ENCODE data around the gene SYNE3.

SYNE3 gene

GRCh38 chr14:95508377-95508776 lies 8.1 kb downstream of the SYNE3 start:
- no peak overlapping the region for H3K9ac ChIP-seq (ENCODE audit: low read depth, low read length)
- no peaks in the 10 kb centered on the region for H3K9me3 ChIP-seq (ENCODE audit: insufficient read depth, low read depth, low read length)
- H3K4me1 ChIP-seq (ENCODE audit: insufficient read depth, low read length): no peaks in the 10 kb centered on the region
- H3K4me3 ChIP-seq (ENCODE audit: low read length): no peak overlapping the region
- no peak overlapping the region for H3K27ac ChIP-seq (ENCODE audit: low read length)
- no peaks in the 10 kb centered on the region for H3K36me3 ChIP-seq (ENCODE audit: insufficient read depth, low read depth, low read length)
- no peaks in the 10 kb centered on the region; the same call in 1 of the 2 replicates for H3K27me3 ChIP-seq (ENCODE audit: insufficient read depth, low read length)

- no peak overlapping the region for H3K27ac ChIP-seq (ENCODE audit: low read length)
- no peak overlapping the region for H3K4me3 ChIP-seq (ENCODE audit: low read length)
- H3K9ac ChIP-seq (ENCODE audit: low read depth, low read length): no peak overlapping the region
- H3K27me3 ChIP-seq (ENCODE audit: insufficient read depth, low read length): no peaks in the 10 kb centered on the region; the same call in 1 of the 2 replicates
- H3K4me1 ChIP-seq (ENCODE audit: insufficient read depth, low read length): no peaks in the 10 kb centered on the region
- H3K36me3 ChIP-seq (ENCODE audit: insufficient read depth, low read depth, low read length): no peaks in the 10 kb centered on the region
- no peaks in the 10 kb centered on the region for H3K9me3 ChIP-seq (ENCODE audit: insufficient read depth, low read depth, low read length)
Observed at GRCh38 chr14:95507701-95508103, 8.7 kb downstream of the SYNE3 start.

- Histone ChIP-seq H3K27ac (ENCODE audit: low read length) (no peak overlapping the region), H3K36me3 (ENCODE audit: insufficient read depth, low read depth, low read length) (no peaks in the 10 kb centered on the region), H3K27me3 (ENCODE audit: insufficient read depth, low read length) (no peaks in the 10 kb centered on the region; the same call in 1 of the 2 replicates), H3K9ac (ENCODE audit: low read depth, low read length) (no peak overlapping the region), H3K4me1 (ENCODE audit: insufficient read depth, low read length) (no peaks in the 10 kb centered on the region), H3K9me3 (ENCODE audit: insufficient read depth, low read depth, low read length) (no peaks in the 10 kb centered on the region), H3K4me3 (ENCODE audit: low read length) (no peak overlapping the region)
Observed at GRCh38 chr14:95507174-95507573, 9.3 kb downstream of the SYNE3 start.

GRCh38 chr14:95505030-95505589 lies 11.3 kb downstream of the SYNE3 start:
- no peaks in the 10 kb centered on the region; the same call in 1 of the 2 replicates for H3K27me3 ChIP-seq (ENCODE audit: insufficient read depth, low read length)
- H3K4me1 ChIP-seq (ENCODE audit: insufficient read depth, low read length): no peaks in the 10 kb centered on the region
- H3K9ac ChIP-seq (ENCODE audit: low read depth, low read length): no peak overlapping the region
- H3K4me3 ChIP-seq (ENCODE audit: low read length): no peak overlapping the region
- no peaks in the 10 kb centered on the region for H3K36me3 ChIP-seq (ENCODE audit: insufficient read depth, low read depth, low read length)
- no peaks in the 10 kb centered on the region for H3K9me3 ChIP-seq (ENCODE audit: insufficient read depth, low read depth, low read length)
- H3K27ac ChIP-seq (ENCODE audit: low read length): no peak overlapping the region

GRCh38 chr14:95504135-95505029 lies 12.1 kb downstream of the SYNE3 start:
- Histone ChIP-seq H3K4me1 (ENCODE audit: insufficient read depth, low read length) (no peaks in the 10 kb centered on the region), H3K27ac (ENCODE audit: low read length) (no peak overlapping the region), H3K36me3 (ENCODE audit: insufficient read depth, low read depth, low read length) (no peaks in the 10 kb centered on the region), H3K9me3 (ENCODE audit: insufficient read depth, low read depth, low read length) (no peaks in the 10 kb centered on the region), H3K27me3 (ENCODE audit: insufficient read depth, low read length) (no peaks in the 10 kb centered on the region; the same call in 1 of the 2 replicates), H3K9ac (ENCODE audit: low read depth, low read length) (no peak overlapping the region), H3K4me3 (ENCODE audit: low read length) (no peak overlapping the region)

- Histone ChIP-seq H3K4me1 (ENCODE audit: insufficient read depth, low read length) (no peaks in the 10 kb centered on the region), H3K27me3 (ENCODE audit: insufficient read depth, low read length) (no peaks in the 10 kb centered on the region; the same call in 1 of the 2 replicates), H3K27ac (ENCODE audit: low read length) (no peak overlapping the region), H3K4me3 (ENCODE audit: low read length) (no peak overlapping the region), H3K9me3 (ENCODE audit: insufficient read depth, low read depth, low read length) (no peaks in the 10 kb centered on the region), H3K36me3 (ENCODE audit: insufficient read depth, low read depth, low read length) (no peaks in the 10 kb centered on the region), H3K9ac (ENCODE audit: low read depth, low read length) (no peak overlapping the region)
Observed at GRCh38 chr14:95503365-95504134, 12.9 kb downstream of the SYNE3 start.

- no peak overlapping the region for H3K9ac ChIP-seq (ENCODE audit: low read depth, low read length)
Observed at GRCh38 chr14:95502381-95502950, 14.0 kb downstream of the SYNE3 start.

GRCh38 chr14:95500772-95501401 lies 15.6 kb downstream of the SYNE3 start:
- Histone ChIP-seq H3K27ac (ENCODE audit: low read length) (no peak overlapping the region), H3K4me3 (ENCODE audit: low read length) (no peak overlapping the region), H3K9ac (ENCODE audit: low read depth, low read length) (no peak overlapping the region), H3K9me3 (ENCODE audit: insufficient read depth, low read depth, low read length) (no peaks in the 10 kb centered on the region), H3K4me1 (ENCODE audit: insufficient read depth, low read length) (no peaks in the 10 kb centered on the region), H3K36me3 (ENCODE audit: insufficient read depth, low read depth, low read length) (no peaks in the 10 kb centered on the region), H3K27me3 (ENCODE audit: insufficient read depth, low read length) (no peaks in the 10 kb centered on the region; the same call in 1 of the 2 replicates)

More at GRCh38 chr14:95502381-95502950, 14.0 kb downstream of the SYNE3 start:
- Histone ChIP-seq H3K9me3 (ENCODE audit: insufficient read depth, low read depth, low read length) (no peaks in the 10 kb centered on the region), H3K4me1 (ENCODE audit: insufficient read depth, low read length) (no peaks in the 10 kb centered on the region), H3K27ac (ENCODE audit: low read length) (no peak overlapping the region), H3K27me3 (ENCODE audit: insufficient read depth, low read length) (no peaks in the 10 kb centered on the region; the same call in 1 of the 2 replicates), H3K36me3 (ENCODE audit: insufficient read depth, low read depth, low read length) (no peaks in the 10 kb centered on the region), H3K4me3 (ENCODE audit: low read length) (no peak overlapping the region)

- no peaks in the 10 kb centered on the region for H3K36me3 ChIP-seq (ENCODE audit: insufficient read depth, low read depth, low read length)
- H3K4me3 ChIP-seq (ENCODE audit: low read length): no peak overlapping the region
- no peak overlapping the region for H3K9ac ChIP-seq (ENCODE audit: low read depth, low read length)
- H3K27ac ChIP-seq (ENCODE audit: low read length): no peak overlapping the region
- no peaks in the 10 kb centered on the region for H3K9me3 ChIP-seq (ENCODE audit: insufficient read depth, low read depth, low read length)
- H3K4me1 ChIP-seq (ENCODE audit: insufficient read depth, low read length): no peaks in the 10 kb centered on the region
- no peaks in the 10 kb centered on the region; the same call in 1 of the 2 replicates for H3K27me3 ChIP-seq (ENCODE audit: insufficient read depth, low read length)
Observed at GRCh38 chr14:95500201-95500681, 16.2 kb downstream of the SYNE3 start.

GRCh38 chr14:95499354-95499750 lies 17.1 kb downstream of the SYNE3 start:
- Histone ChIP-seq H3K27ac (ENCODE audit: low read length) (no peak overlapping the region), H3K27me3 (ENCODE audit: insufficient read depth, low read length) (no peaks in the 10 kb centered on the region; the same call in 1 of the 2 replicates), H3K4me1 (ENCODE audit: insufficient read depth, low read length) (no peaks in the 10 kb centered on the region), H3K4me3 (ENCODE audit: low read length) (no peak overlapping the region), H3K9me3 (ENCODE audit: insufficient read depth, low read depth, low read length) (no peaks in the 10 kb centered on the region), H3K9ac (ENCODE audit: low read depth, low read length) (no peak overlapping the region), H3K36me3 (ENCODE audit: insufficient read depth, low read depth, low read length) (no peaks in the 10 kb centered on the region)
